Smooth muscle cell (in vitro differentiated cells): ENCODE results near the gene UNK. TPM values are rescaled to one million over a fixed set of nuclear protein-coding genes. Genes with fewer than 3 reads are reported as not detected.

Experiments
- DNase-seq: peaks from one replicate; lab custom pipeline; 2025; ENCODE audit not compliant: unreplicated experiment; lab: John Stamatoyannopoulos, UW
- H2AFZ ChIP-seq: fragments of 200-600 bp; sonication (generic); 2 replicates; pipeline ENCODE4 v1.6.0; 2016; ENCODE audit warnings: antibody characterized with exemption, low read depth, mild to moderate bottlenecking
- H3F3A ChIP-seq: fragments of 200-600 bp; sonication (generic); 2 replicates; pipeline ENCODE4 v1.6.0; 2017; ENCODE audit warnings: antibody characterized with exemption, low read depth
- H3K27ac ChIP-seq: fragments of 200-600 bp; sonication (generic); 2 replicates; pipeline ENCODE4 v1.5.1; 2016; ENCODE audit warnings: low read depth, mild to moderate bottlenecking
- H3K27me3 ChIP-seq: fragments of 200-600 bp; sonication (generic); 2 replicates; pipeline ENCODE4 v1.6.1; 2016; ENCODE audit warnings: low read depth, mild to moderate bottlenecking
- H3K36me3 ChIP-seq: fragments of 200-600 bp; sonication (generic); 2 replicates; pipeline ENCODE4 v1.5.1; 2016; ENCODE audit warnings: low read depth
- H3K4me1 ChIP-seq: fragments of 200-600 bp; sonication (generic); 2 replicates; pipeline ENCODE4 v1.5.1; 2016; ENCODE audit warnings: low read depth
- H3K4me2 ChIP-seq: fragments of 200-600 bp; sonication (generic); 2 replicates; pipeline ENCODE4 v1.6.0; 2016; ENCODE audit warnings: mild to moderate bottlenecking
- H3K4me3 ChIP-seq: fragments of 200-600 bp; sonication (generic); 2 replicates; pipeline ENCODE4 v1.5.1; 2016; ENCODE audit warnings: mild to moderate bottlenecking
- H3K79me2 ChIP-seq: fragments of 200-600 bp; sonication (generic); 2 replicates; pipeline ENCODE4 v1.6.0; 2016; ENCODE audit warnings: low read depth, mild to moderate bottlenecking
- H3K9ac ChIP-seq: fragments of 200-600 bp; sonication (generic); 2 replicates; pipeline ENCODE4 v1.6.0; 2016; ENCODE audit warnings: low read depth
- H3K9me3 ChIP-seq: fragments of 200-600 bp; sonication (generic); replicated peaks from 2 replicates; pipeline ENCODE4 v1.5.1; 2016; ENCODE audit warnings: low read depth
- H4K20me1 ChIP-seq: fragments of 200-600 bp; sonication (generic); 2 replicates; pipeline ENCODE4 v1.6.0; 2016; ENCODE audit warnings: low read depth
- WGBS: methylation state at CpG from one replicate; pipeline ENCODE4 v1.1.7; 2016; ENCODE audit warnings: low lambda C conversion rate; 5-methylcytosine and 5-hydroxymethylcytosine counted together
- polyA plus RNA-seq: library from polyadenylated mRNA; unstranded; fragments of >200 nt; fragmentation: Nextera tagmentation; extraction: Ambion mirVana; gene quantifications from 2 replicates; pipeline ENCODE4 v1.2.1, GENCODE V29; 2016
- total RNA-seq: library from RNA; depleted of rRNA; stranded (reverse); fragments of >200 nt; gene quantifications from 2 replicates; pipeline ENCODE4 v1.2.3, GENCODE V29; 2014
- TF ChIP-seq, protein P1 (sequence below): fragments of 200-600 bp; sonication (generic); IDR thresholded peaks from 2 replicates; pipeline ENCODE4 v1.5.1; 2017; ENCODE audit warnings: borderline replicate concordance, mild to moderate bottlenecking, antibody characterized with exemption; ENCODE audit not compliant: insufficient read depth, poor library complexity, severe bottlenecking

UNK gene
- total and polyA plus RNA-seq, 2 experiments from 2014 or later: 26.8 to 39.5 TPM

DNA sequence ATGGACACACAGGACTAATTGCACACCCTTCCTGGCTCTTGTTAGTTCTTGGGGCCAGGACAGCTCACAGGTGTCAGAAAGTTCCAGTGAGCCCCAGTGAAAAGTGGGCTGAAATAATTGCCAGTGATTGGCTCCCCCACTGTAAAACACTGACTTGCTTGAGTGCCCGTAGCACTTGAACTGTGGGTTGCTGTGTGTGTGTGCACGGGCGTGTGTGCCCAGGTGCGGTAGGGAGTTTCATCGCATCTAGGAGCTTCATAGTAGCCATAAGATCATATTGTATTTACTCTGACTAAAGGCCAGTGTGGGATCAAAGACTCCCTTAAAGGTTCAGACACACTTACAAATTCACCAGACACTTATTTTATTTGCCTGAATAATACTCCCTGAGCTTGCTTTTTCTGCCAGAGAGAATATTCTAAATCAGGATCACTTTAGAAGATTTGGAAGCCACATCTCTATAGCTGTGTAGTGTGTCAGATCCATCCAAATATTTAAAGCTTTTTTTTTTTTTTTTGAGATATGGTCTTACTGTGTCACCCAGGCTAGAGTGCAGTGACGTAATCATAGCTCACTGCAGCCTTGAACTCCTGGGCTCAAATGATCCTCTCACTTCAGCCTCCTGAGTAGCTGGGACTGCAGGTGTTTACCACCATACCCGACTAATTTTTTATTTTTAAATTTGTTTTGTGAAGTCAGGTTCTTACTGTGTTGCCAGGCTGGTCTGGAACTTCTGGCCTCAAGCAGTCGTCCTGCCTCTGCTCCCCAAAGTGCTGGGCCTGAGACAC is 11.4 kb downstream of the UNK start:
- no peaks in the 10 kb centered on the region for H3K4me1 ChIP-seq
- no peak overlapping the region for H3K4me3 ChIP-seq
- H3K27ac ChIP-seq: no peak overlapping the region
- no peak for DNase-seq
- TF ChIP-seq, protein P1, sequence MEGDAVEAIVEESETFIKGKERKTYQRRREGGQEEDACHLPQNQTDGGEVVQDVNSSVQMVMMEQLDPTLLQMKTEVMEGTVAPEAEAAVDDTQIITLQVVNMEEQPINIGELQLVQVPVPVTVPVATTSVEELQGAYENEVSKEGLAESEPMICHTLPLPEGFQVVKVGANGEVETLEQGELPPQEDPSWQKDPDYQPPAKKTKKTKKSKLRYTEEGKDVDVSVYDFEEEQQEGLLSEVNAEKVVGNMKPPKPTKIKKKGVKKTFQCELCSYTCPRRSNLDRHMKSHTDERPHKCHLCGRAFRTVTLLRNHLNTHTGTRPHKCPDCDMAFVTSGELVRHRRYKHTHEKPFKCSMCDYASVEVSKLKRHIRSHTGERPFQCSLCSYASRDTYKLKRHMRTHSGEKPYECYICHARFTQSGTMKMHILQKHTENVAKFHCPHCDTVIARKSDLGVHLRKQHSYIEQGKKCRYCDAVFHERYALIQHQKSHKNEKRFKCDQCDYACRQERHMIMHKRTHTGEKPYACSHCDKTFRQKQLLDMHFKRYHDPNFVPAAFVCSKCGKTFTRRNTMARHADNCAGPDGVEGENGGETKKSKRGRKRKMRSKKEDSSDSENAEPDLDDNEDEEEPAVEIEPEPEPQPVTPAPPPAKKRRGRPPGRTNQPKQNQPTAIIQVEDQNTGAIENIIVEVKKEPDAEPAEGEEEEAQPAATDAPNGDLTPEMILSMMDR: no peak
- H2AFZ ChIP-seq: no peak overlapping the region
- WGBS: 99% methylated on average over 8 of the region's 8 CpGs
- H3K9me3 ChIP-seq: no peaks in the 10 kb centered on the region
- H3K4me2 ChIP-seq: no peak overlapping the region
- no peaks in the 10 kb centered on the region for H3K27me3 ChIP-seq
- peaks cover 79% of the 10 kb centered on the region for H4K20me1 ChIP-seq
- H3K9ac ChIP-seq: no peak overlapping the region
- no peaks in the 10 kb centered on the region for H3F3A ChIP-seq
- peaks cover 76% of the 10 kb centered on the region for H3K79me2 ChIP-seq
- H3K36me3 ChIP-seq: no peaks in the 10 kb centered on the region

GRCh38 chr17:75799402-75799801 is 14.8 kb downstream of the UNK start:
- Histone ChIP-seq H3K4me1 (no peaks in the 10 kb centered on the region), H3K4me3 (no peak overlapping the region), H3K9ac (no peak overlapping the region), H3K27ac (no peak overlapping the region), H3K79me2 (peaks cover 60% of the 10 kb centered on the region), H3F3A (no peaks in the 10 kb centered on the region), H3K36me3 (no peaks in the 10 kb centered on the region), H4K20me1 (peaks cover 76% of the 10 kb centered on the region), H3K4me2 (no peak overlapping the region), H2AFZ (no peak overlapping the region), H3K27me3 (no peaks in the 10 kb centered on the region), H3K9me3 (no peaks in the 10 kb centered on the region)
- no peak for DNase-seq
- TF ChIP-seq, protein P1: no peak
- WGBS: 98% methylated on average over 4 of the region's 4 CpGs

DNA sequence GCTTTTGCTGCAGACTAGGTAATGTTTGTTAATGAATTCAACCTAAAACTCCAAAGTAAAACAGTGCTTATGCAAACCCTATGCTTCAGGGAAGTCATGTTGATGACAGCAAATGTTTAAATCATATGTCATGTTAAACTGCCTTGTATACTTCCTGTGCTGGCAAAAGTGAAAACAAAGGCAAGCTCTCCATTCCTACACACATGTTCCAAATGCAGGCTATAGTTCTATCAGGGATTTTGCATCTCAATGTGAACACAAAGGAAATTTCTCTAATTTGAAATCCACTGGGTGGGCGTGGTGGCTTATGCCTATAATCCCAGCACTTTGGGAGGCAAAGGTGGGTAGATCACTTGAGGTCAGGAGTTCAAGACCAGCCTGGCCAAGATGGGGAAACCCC is 19.3 kb downstream of the UNK start:
- Histone ChIP-seq H3K79me2 (peaks cover 50% of the 10 kb centered on the region), H3K4me3 (no peak overlapping the region), H3K9me3 (no peaks in the 10 kb centered on the region), H3K4me1 (no peaks in the 10 kb centered on the region), H3K36me3 (no peaks in the 10 kb centered on the region), H3F3A (no peaks in the 10 kb centered on the region), H3K27me3 (no peaks in the 10 kb centered on the region), H2AFZ (no peak overlapping the region), H3K27ac (no peak overlapping the region), H3K4me2 (no peak overlapping the region), H4K20me1 (peaks cover 75% of the 10 kb centered on the region), H3K9ac (no peak overlapping the region)
- no peak for DNase-seq
- TF ChIP-seq, protein P1: no peak
- 96% methylated on average over 1 of the region's 1 CpG for WGBS
